Calu3 (cell line): ENCODE data around the gene MAPK7. TPM values are rescaled to one million over a fixed set of nuclear protein-coding genes. Genes with fewer than 3 reads are reported as not detected.

Experiments
- BruUV-seq: library from RNA; stranded (reverse); fragments of 400-500 nt; replicated peaks from 2 replicates; lab custom pipeline; 2021; lab: Mats Ljungman, UMichigan
- CTCF ChIA-PET: fragments of 300-600 bp; sonication (Branson Sonifier 250); formaldehyde crosslinking; loops from one replicate; lab custom pipeline; 2022; ENCODE audit warnings: antibody characterized with exemption; lab: Charles Lee
- DNase-seq: peaks from one replicate; pipeline ENCODE4 v3.0.0; 2022
- H3K27ac Mint-ChIP-seq: one replicate; pipeline ENCODE4 v1.8.0; 2022; ENCODE audit warnings: mixed read lengths; ENCODE audit not compliant: unreplicated experiment
- H3K27me3 Mint-ChIP-seq: one replicate; pipeline ENCODE4 v1.8.0; 2022; ENCODE audit warnings: mixed read lengths; ENCODE audit not compliant: unreplicated experiment
- H3K36me3 Mint-ChIP-seq: one replicate; pipeline ENCODE4 v1.8.0; 2022; ENCODE audit warnings: mild to moderate bottlenecking, moderate library complexity, mixed read lengths; ENCODE audit not compliant: insufficient read depth, unreplicated experiment
- H3K4me1 Mint-ChIP-seq: one replicate; pipeline ENCODE4 v1.8.0; 2022; ENCODE audit warnings: mild to moderate bottlenecking, low read depth, mixed read lengths; ENCODE audit not compliant: unreplicated experiment
- H3K4me3 Mint-ChIP-seq: one replicate; pipeline ENCODE4 v1.8.0; 2022; ENCODE audit warnings: mild to moderate bottlenecking, low read depth, moderate library complexity, mixed read lengths; ENCODE audit not compliant: unreplicated experiment
- H3K9me3 Mint-ChIP-seq: one replicate; pipeline ENCODE4 v1.8.0; 2022; ENCODE audit warnings: low read depth, mixed read lengths; ENCODE audit not compliant: unreplicated experiment
- CTCF ChIP-seq: fragments of 200-600 bp; IDR thresholded peaks from one replicate; pipeline ENCODE4 v1.8.0; 2022; ENCODE audit warnings: antibody characterized with exemption; ENCODE audit not compliant: unreplicated experiment
- intact Hi-C: fragments of 100-400 bp; cut with micrococcal nuclease; formaldehyde crosslinking; loops from one replicate; pipeline ENCODE4 v1.10.0; 2022; ENCODE audit not compliant: unreplicated experiment
- total RNA-seq: library from RNA; stranded (reverse); gene quantifications from 2 replicates; pipeline ENCODE4 v1.2.3, GENCODE V29; 2022

Gene MAPK7
- total RNA-seq, 1 experiment from 2014 or later: 15.0 TPM

- no peaks in the 10 kb centered on the region for H3K4me1 Mint-ChIP-seq
- no TSS peak for BruUV-seq
- H3K4me3 Mint-ChIP-seq: no peak overlapping the region
- H3K27me3 Mint-ChIP-seq: no peaks in the 10 kb centered on the region
- H3K27ac Mint-ChIP-seq: no peak overlapping the region
- intact Hi-C loops: no loop called here
- H3K9me3 Mint-ChIP-seq: no peaks in the 10 kb centered on the region
- no peaks in the 10 kb centered on the region for H3K36me3 Mint-ChIP-seq
- no peak for TF ChIP-seq CTCF
- no peak for DNase-seq
- CTCF ChIA-PET: interaction anchor here (0.6 kb wide), 1 partner anchor 11 kb away, joined by 3 read pairs; no protein-coding TSS in a partner anchor
Measured at GRCh38 chr17:19333736-19334290, 44.5 kb upstream of the MAPK7 start.

- Mint-ChIP-seq H3K4me3 (no peak overlapping the region), H3K36me3 (no peaks in the 10 kb centered on the region), H3K27me3 (no peaks in the 10 kb centered on the region), H3K27ac (no peak overlapping the region), H3K4me1 (no peaks in the 10 kb centered on the region), H3K9me3 (no peaks in the 10 kb centered on the region)
- no peak for TF ChIP-seq CTCF
- BruUV-seq: no TSS peak
- no peak for DNase-seq
- CTCF ChIA-PET: no interaction called here
- intact Hi-C loops: no loop called here
Measured at GRCh38 chr17:19334331-19334730, 44.0 kb upstream of the MAPK7 start.

GRCh38 chr17:19335951-19336631, 42.2 kb upstream of the MAPK7 start:
- no peaks in the 10 kb centered on the region for H3K9me3 Mint-ChIP-seq
- H3K4me3 Mint-ChIP-seq: no peak overlapping the region
- intact Hi-C loops: no loop called here
- H3K27me3 Mint-ChIP-seq: no peaks in the 10 kb centered on the region
- H3K27ac Mint-ChIP-seq: no peak overlapping the region
- no TSS peak for BruUV-seq
- CTCF ChIA-PET: no interaction called here
- no peak for DNase-seq
- no peaks in the 10 kb centered on the region for H3K4me1 Mint-ChIP-seq
- no peak for TF ChIP-seq CTCF
- no peaks in the 10 kb centered on the region for H3K36me3 Mint-ChIP-seq

- no TSS peak for BruUV-seq
- intact Hi-C loops: no loop called here
- no peak for DNase-seq
- Mint-ChIP-seq H3K27ac (no peak overlapping the region), H3K4me1 (no peaks in the 10 kb centered on the region), H3K9me3 (no peaks in the 10 kb centered on the region), H3K27me3 (no peaks in the 10 kb centered on the region), H3K36me3 (no peaks in the 10 kb centered on the region), H3K4me3 (no peak overlapping the region)
- no peak for TF ChIP-seq CTCF
- CTCF ChIA-PET: interaction anchor here (0.8 kb wide), 1 partner anchor 95 kb away, joined by 5 read pairs; no protein-coding TSS in a partner anchor
Measured at GRCh38 chr17:19336938-19337711, 41.2 kb upstream of the MAPK7 start.
